K562 (cell line): ENCODE results near the gene STEAP1B. TPM values are rescaled to one million over a fixed set of nuclear protein-coding genes. Genes with fewer than 3 reads are reported as not detected.
"Not testable (repeated sequence)": the region's sequence is repeated elsewhere in the genome, so short reads cannot be mapped to it uniquely, and the experiment has no call there.

Experiments
- ATAC-seq: fragments of 200-7000 bp; cut with Tn5 transposase; 3 replicates; pipeline ENCODE4 v1.9.1; 2020; ENCODE audit warnings: moderate library complexity
- BruUV-seq: library from RNA; stranded (reverse); fragments of 400-500 nt; replicated peaks from 2 replicates; lab custom pipeline; 2021; lab: Mats Ljungman, UMichigan
- CTCF ChIA-PET: fragments of 300-600 bp; formaldehyde crosslinking; extraction: SDS; loops from one replicate; lab custom pipeline; 2021; ENCODE audit warnings: low intra/inter-chr PET ratio; lab: Yijun Ruan, JAX
- POLR2A ChIA-PET: fragments of 300-600, 350-650 bp; sonication (Branson Sonifier 250); formaldehyde crosslinking; extraction: SDS; loops from one replicate; lab custom pipeline; 2021; ENCODE audit warnings: antibody characterized with exemption, inconsistent platforms; lab: Yijun Ruan, JAX
- DNase-seq, 4 experiments: peaks; one replicate each; pipeline versions ENCODE4 v3.0.0 to v3.0.0-alpha.2; 2011 to 2018; ENCODE audit warnings: low spot score in 3 of 4, mixed read lengths in 3 of 4; ENCODE audit errors: extremely low read depth in 1 of 4
- FAIRE-seq: peaks from 2 replicates; lab custom pipeline; 2011; peaks lifted over from hg19 to GRCh38; lab: Jason Lieb, UNC
- H2AFZ ChIP-seq: 2 replicates; pipeline ENCODE4 v1.6.0; 2011; ENCODE audit warnings: low read depth, low read length, control low read depth, inconsistent platforms
- H3K27ac ChIP-seq: fragments of 200-600 bp; 3 replicates; pipeline ENCODE4 v1.8.0; 2011; ENCODE audit warnings: low read depth, mild to moderate bottlenecking, control low read depth, inconsistent platforms, low read length, moderate library complexity, mixed read lengths; ENCODE audit errors: extremely low read depth
- H3K27me3 ChIP-seq, 2 experiments: fragments of 300-600 bp in 1 of 2; 2 replicates in 1 of 2; 3 replicates in 1 of 2; pipeline versions ENCODE4 v1.6.0 to v1.8.0; 2011; ENCODE audit warnings: inconsistent platforms in 2 of 2, low read length in 2 of 2, mild to moderate bottlenecking in 1 of 2, mixed read lengths in 1 of 2, moderate library complexity in 1 of 2; ENCODE audit not compliant: control insufficient read depth in 2 of 2, insufficient read depth in 2 of 2
- H3K36me3 ChIP-seq: fragments of 300-600 bp; 3 replicates; pipeline ENCODE4 v1.8.0; 2011; ENCODE audit warnings: mild to moderate bottlenecking, low read length, inconsistent platforms; ENCODE audit not compliant: control insufficient read depth, insufficient read depth
- H3K4me1 ChIP-seq, 2 experiments: fragments of 200-600 bp in 1 of 2; replicated peaks in 1 of 2; 2 replicates in 1 of 2; 3 replicates in 1 of 2; pipeline versions ENCODE4 v1.5.1 to v1.8.0; 2011; ENCODE audit warnings: inconsistent platforms in 2 of 2, low read length in 2 of 2, mild to moderate bottlenecking in 1 of 2, mixed read lengths in 1 of 2, moderate library complexity in 1 of 2; ENCODE audit not compliant: control insufficient read depth in 2 of 2, insufficient read depth in 2 of 2
- H3K4me2 ChIP-seq: 2 replicates; pipeline ENCODE4 v1.6.1; 2011; ENCODE audit warnings: low read length, control low read depth, inconsistent platforms, mixed read lengths; ENCODE audit not compliant: insufficient read depth
- H3K4me3 ChIP-seq: fragments of 200-600 bp; sonication (generic), shearing (Covaris generic); 2 replicates; pipeline ENCODE4 v1.5.1; 2016; ENCODE audit warnings: control low read depth, inconsistent platforms
- H3K79me2 ChIP-seq: fragments of 200-600 bp; 3 replicates; pipeline ENCODE4 v1.8.0; 2011; ENCODE audit warnings: low read length, inconsistent platforms; ENCODE audit not compliant: control insufficient read depth, insufficient read depth
- H3K9ac ChIP-seq, 2 experiments: 2 replicates each; pipeline versions ENCODE4 v1.6.0 to v1.6.1; 2011; ENCODE audit warnings: low read depth in 2 of 2, low read length in 2 of 2, control low read depth in 1 of 2, inconsistent platforms in 1 of 2, mild to moderate bottlenecking in 1 of 2, mixed read lengths in 1 of 2; ENCODE audit not compliant: insufficient read depth in 1 of 2
- H3K9me1 ChIP-seq: one replicate; pipeline ENCODE4 v1.6.0; 2011; ENCODE audit warnings: inconsistent platforms, mild to moderate bottlenecking, low read length, moderate library complexity; ENCODE audit not compliant: control insufficient read depth, insufficient read depth
- H3K9me3 ChIP-seq: replicated peaks from 2 replicates; pipeline ENCODE4 v1.5.1; 2011; ENCODE audit warnings: low read depth, low read length, inconsistent platforms; ENCODE audit not compliant: control insufficient read depth, insufficient read depth
- H4K20me1 ChIP-seq: replicated peaks from 2 replicates; pipeline ENCODE4 v1.6.1; 2011; ENCODE audit warnings: low read length, inconsistent platforms, mixed read lengths; ENCODE audit not compliant: control insufficient read depth, insufficient read depth
- CEBPB ChIP-seq: fragments of 450-650 bp; IDR thresholded peaks from 2 replicates; pipeline ENCODE4 v1.6.1; 2016; ENCODE audit warnings: missing genetic modification characterization, missing compliant biosample characterization
- CEBPG ChIP-seq, 3 experiments: fragments of 200-800 bp in 1 of 3; sonication (Bioruptor generic) in 1 of 3; sonication (generic) in 1 of 3; formaldehyde crosslinking in 1 of 3; IDR thresholded peaks in 2 of 3; conservative IDR thresholded peaks in 1 of 3; 2 replicates each; pipeline versions ENCODE4 v1.6.1 to v1.8.0; 2016 to 2022; ENCODE audit warnings: missing compliant biosample characterization in 2 of 3, missing genetic modification characterization in 2 of 3, mild to moderate bottlenecking in 1 of 3, missing genetic modification reagents in 1 of 3
- whole genome bisulfite sequencing: fragments of 100-300 bp; shearing (Covaris generic); methylation state at CpG from one replicate; pipeline ENCODE4 v1.1.6; 2016; ENCODE audit warnings: low coverage, mixed read lengths; ENCODE audit not compliant: insufficient coverage; ENCODE audit errors: missing lambda C conversion rate; 5-methylcytosine and 5-hydroxymethylcytosine counted together
- in situ Hi-C: fragments of 300-500 bp; cut with MboI; formaldehyde crosslinking; loops from 4 replicates; pipeline ENCODE4 v1.15.0; 2018; ENCODE audit warnings: inconsistent platforms, mixed read lengths
- intact Hi-C: fragments of 100-400 bp; cut with micrococcal nuclease; formaldehyde crosslinking; loops from 2 replicates; pipeline ENCODE4 v1.14.2; 2022
- polyA plus RNA-seq, 8 experiments: library from polyadenylated mRNA; depleted of rRNA in 4 of 8; stranded (reverse) in 5 of 8; unstranded in 3 of 8; fragments of >200 nt; fragmentation: Nextera tagmentation in 2 of 8; fragmentation: Illumina TruSeq in 1 of 8; extraction: Ambion mirVana in 2 of 8; extraction: Trizol in 1 of 8; gene quantifications; 2 replicates each; pipeline versions ENCODE4 v1.2.1 to v1.2.3, GENCODE V29; 2011 to 2014; ENCODE audit warnings: inconsistent platforms in 1 of 8, missing spikeins in 1 of 8
- total RNA-seq, 7 experiments: library from RNA; depleted of rRNA in 6 of 7; stranded (reverse); fragments of >200 nt in 6 of 7; fragmentation: Illumina TruSeq in 2 of 7; extraction: Trizol in 2 of 7; gene quantifications; 2 replicates each; pipeline versions ENCODE4 v1.2.1 to v1.2.3, GENCODE V29; 2011 to 2021; ENCODE audit warnings: low replicate concordance in 1 of 7

Gene STEAP1B
- total and polyA plus RNA-seq, 9 of the 15 experiments (the other 6 are each of a cell fraction or from before 2014, with no cell fraction given): 20.0 to 38.5 (median 30.6) TPM

GRCh38 chr7:22493160-22493925 is 6.6 kb downstream of the STEAP1B start:
- H2AFZ ChIP-seq, H3K4me2 ChIP-seq, H3K4me3 ChIP-seq, H3K4me1 ChIP-seq, DNase-seq, intact Hi-C loops, H3K27ac ChIP-seq, in situ Hi-C loops, H3K9ac ChIP-seq, H3K27me3 ChIP-seq, ATAC-seq, H3K9me1 ChIP-seq, CTCF ChIA-PET, H3K79me2 ChIP-seq, FAIRE-seq, H4K20me1 ChIP-seq, BruUV-seq, POLR2A ChIA-PET, H3K9me3 ChIP-seq: not testable (repeated sequence)
- WGBS: 73% methylated on average over 4 of the region's 4 CpGs
- peaks cover 17% of the 10 kb centered on the region; the same call in 1 of the 3 replicates for H3K36me3 ChIP-seq
- TF ChIP-seq CEBPB (tag): peak; percentile 74
- TF ChIP-seq CEBPG (CRISPR knock-in tag; IDR thresholded peaks at IDR 0.05): peak; percentile 49; the same call in 1 of the 2 replicates
- peak; percentile 31 to 48; a peak in 2 of 4 replicates for TF ChIP-seq CEBPG (tag; conservative IDR thresholded peaks at IDR 0.05 in 1 of 2, IDR thresholded peaks at IDR 0.05 in 1 of 2)
